Activated T-cell treated with anti-CD3 and anti-CD28 coated beads for 1 hour (primary cell): ENCODE data around the gene ISLR.
"Not testable (repeated sequence)": the region's sequence is repeated elsewhere in the genome, so short reads cannot be mapped to it uniquely, and the experiment has no call there.

Experiments used
- DNase-seq: peaks from one replicate; pipeline ENCODE4 v3.0.0-alpha.2; 2020; ENCODE audit warnings: low read depth

Gene ISLR

DNA sequence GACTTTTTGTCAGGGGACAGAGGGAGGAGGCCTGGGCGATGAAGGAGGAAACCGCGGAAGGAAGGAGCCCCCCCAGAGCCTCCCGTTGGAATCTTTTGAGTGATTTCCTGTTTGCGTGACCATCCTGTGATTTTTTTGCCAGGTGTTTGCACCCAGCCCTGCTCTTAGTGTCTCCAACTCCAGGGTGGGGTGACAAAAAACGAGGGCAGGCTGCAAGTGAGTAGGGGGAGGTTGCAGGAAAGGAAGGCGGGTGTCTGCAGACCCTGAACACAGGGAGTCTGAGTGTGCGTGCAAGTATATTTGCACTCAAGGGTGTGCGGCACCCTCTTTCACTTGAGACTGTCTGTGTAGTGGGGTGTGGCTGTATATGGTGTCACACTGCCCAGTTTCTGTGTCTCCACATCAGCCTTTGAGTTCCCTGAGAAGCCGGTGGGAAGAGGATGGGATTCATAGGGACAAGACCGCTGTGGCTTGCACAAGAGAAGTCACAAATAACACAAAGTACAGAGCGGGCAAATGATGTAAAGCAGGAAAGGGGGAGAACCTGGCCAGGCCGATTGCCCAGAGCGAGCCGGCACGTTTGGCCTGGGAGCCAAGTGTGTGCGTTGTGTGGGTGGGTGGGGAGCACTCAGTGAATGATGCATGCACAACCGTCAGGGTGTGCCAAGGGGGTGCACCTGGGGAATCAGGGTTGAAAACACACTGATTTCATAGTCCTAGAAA, 36.5 kb upstream of the ISLR start:
- DNase-seq = no peak

DNA sequence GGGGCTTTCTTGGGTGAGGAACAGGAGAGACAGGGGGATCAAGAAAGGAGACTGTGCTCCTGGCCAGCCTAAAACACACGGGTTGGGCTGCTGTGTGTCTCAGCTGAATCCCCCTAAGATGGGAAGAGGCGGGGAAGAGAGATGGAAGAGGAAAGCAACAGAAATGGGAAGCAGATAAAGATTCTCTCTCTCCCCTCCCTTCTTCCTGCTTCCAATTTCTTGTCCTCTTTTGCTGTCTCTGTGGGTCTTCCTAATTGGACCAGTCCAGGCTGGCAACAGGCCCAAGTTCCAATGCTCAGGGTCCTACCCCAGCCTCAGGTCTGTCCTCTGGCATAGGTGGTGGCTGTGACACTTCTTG, 36.0 kb upstream of the ISLR start:
- no peak for DNase-seq

- DNase-seq = no peak
Measured at GRCh38 chr15:74138642-74139041, 34.9 kb upstream of the ISLR start.

- no peak for DNase-seq
Measured at GRCh38 chr15:74141591-74141990, 31.9 kb upstream of the ISLR start.

GRCh38 chr15:74144153-74144775, 29.2 kb upstream of the ISLR start:
- no peak for DNase-seq

- DNase-seq = no peak
Measured at GRCh38 chr15:74146277-74146800, 27.2 kb upstream of the ISLR start.

DNA sequence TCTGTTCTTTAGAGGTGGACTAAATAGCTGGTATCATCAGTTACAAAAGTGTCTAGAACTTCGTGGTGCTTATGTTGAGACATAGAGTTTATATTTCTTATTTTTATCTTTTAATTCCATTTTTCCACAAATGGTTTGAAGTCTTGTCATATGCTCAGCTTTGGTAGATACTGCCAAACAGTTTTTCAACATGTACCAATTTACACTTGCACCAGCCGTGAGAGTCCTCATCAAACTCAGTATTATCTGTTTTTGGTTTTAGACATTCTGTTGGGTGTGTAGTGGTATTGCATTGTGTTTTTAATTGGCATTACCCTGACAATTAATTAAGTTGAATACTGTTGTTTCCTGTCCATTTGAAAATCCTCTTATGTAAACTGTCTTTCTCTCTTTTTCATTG, 26.5 kb upstream of the ISLR start:
- no peak for DNase-seq

GRCh38 chr15:74155766-74156417, 17.6 kb upstream of the ISLR start:
- no peak for DNase-seq

DNA sequence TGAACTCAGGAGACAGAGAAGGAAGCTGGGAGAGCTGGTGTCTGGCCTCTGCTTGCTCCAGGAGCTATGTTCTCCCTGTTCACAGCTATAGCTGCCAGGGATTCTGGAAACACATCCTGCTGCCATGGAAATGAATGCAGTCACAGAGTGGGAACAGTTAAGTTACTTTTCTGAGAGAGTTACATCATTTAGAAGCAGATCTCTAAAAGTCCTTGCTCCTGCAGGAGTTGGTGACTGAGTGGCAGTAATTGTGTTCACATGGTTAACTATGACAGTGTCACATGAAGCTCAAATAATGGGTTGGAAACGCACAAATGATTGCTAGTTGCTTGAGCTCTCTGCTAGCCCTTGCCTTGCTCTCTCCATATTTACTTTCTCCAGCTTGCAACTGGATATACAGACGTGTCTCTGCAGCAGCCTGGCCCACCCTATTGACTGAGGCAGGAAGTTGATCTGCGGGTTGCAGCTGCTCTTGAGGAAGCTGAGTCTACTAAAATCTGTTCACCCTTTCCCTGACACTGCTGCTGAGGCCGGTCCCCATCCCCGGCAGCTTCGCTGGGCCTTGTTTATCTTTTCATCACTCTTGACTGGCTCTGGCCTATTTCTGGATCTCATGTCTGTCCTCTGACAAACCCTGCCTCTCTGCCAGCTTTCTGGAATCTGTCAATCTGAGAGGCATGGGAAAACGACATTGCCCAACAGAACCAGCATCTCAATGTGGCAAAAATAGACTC, 16.7 kb upstream of the ISLR start:
- DNase-seq = no peak

- no peak for DNase-seq
Measured at GRCh38 chr15:74157868-74158827, 15.4 kb upstream of the ISLR start.

DNA sequence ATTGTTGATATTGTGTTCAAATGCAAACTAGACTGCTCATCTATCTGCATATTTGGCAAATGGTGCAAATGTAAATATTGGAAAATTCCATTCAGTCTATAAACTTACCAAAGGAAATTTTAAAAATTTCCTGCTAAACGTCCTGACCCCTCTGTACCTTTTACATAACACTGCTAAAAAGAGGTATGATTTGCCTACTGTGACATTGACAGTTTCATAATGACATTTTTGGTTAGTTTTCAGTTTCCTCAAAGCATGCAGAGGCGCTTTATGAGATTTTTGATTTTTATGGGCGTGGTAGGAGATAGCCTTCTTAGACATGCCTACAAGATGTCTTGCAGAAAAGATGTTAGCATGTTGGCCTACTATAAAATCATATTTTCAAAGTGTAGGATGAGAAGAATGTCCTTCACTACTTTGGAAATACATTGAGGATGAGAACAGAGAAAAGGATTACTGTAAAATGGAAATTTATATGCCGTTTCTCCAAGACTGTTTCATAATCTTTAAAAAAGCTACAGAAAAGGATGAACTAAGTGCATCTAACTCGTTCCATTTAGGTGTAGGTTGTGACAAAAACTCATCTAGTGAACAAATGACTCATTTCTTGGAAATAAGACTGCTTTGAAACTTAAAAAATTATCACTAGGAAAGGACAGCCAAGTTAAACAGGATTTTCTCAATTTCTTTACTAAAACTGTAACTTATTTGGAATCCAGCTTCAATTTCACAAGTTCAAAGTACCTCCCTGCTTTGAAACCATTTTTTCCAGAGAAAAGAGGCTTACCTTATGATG, 14.5 kb upstream of the ISLR start:
- DNase-seq = no peak

GRCh38 chr15:74159773-74160172, 13.7 kb upstream of the ISLR start:
- DNase-seq = no peak

DNA sequence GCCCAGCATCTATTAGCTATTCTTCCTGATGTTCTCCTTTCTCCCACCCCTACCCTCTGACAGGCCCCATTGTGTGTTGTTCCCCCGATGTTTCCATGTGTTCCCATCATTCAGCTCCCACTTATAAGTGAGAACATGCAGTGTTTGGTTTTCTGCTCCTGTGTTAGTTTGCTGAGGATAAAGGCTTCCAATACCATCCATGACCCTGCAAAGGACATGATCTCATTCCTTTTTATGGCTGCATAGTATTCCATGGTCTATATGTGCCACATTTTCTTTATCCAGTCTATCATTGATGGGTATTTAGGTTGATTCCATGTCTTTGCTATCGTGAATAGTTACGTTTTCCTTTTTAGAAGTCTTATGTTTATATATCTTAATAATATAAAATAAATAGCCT, 13.1 kb upstream of the ISLR start:
- DNase-seq = not testable (repeated sequence)

GRCh38 chr15:74162195-74162536, 11.3 kb upstream of the ISLR start:
- not testable (repeated sequence) for DNase-seq

DNA sequence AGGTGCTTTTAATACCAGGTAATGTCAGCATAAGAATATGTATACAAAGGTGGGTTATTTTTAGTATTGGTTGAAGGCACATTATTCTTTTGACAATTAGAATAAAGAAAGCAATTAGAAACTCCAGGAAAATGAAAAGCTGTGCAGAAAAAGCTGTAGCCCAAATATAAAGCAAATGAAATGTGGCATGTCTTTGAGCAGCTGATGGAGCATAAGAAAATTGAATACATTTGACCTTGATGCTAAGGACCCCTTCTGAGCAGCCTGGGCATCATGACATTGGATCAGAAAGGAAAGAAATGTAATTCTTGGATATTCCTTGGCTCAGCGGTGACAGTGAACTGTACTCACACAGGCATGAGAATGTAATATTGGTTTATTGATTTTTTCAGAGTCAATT, 8.0 kb upstream of the ISLR start:
- no peak for DNase-seq

GRCh38 chr15:74167891-74168331, 5.6 kb upstream of the ISLR start:
- no peak for DNase-seq

- DNase-seq = no peak
Measured at GRCh38 chr15:74168711-74169126, 4.8 kb upstream of the ISLR start.

GRCh38 chr15:74170071-74170844, 3.3 kb upstream of the ISLR start:
- DNase-seq = no peak

GRCh38 chr15:74170875-74171578, 2.5 kb upstream of the ISLR start:
- DNase-seq = no peak
